ENCODE results near the gene ZBTB22. TPM values are rescaled to one million over a fixed set of nuclear protein-coding genes. Genes with fewer than 3 reads are reported as not detected.

ZBTB22 gene
- total RNA-seq (2021; ENCODE audit: unreplicated experiment) (11.7 TPM), Bru-seq, nascent RNA (percentile 59 among the genes with signal in this experiment), BruChase-seq, experiment 1, labeled RNA remaining after a 6-hour chase (percentile 83 among the genes with signal in this experiment), BruChase-seq, experiment 2, labeled RNA remaining after a 2-hour chase (percentile 84 among the genes with signal in this experiment)
- 15.6 and 18.7 TPM in 2 replicates for polyA plus RNA-seq (2012)
- long read RNA-seq, transcript ZBTB22-208 (2 exons, 2,651 nt): major isoform, 21 of 45 reads
- long read RNA-seq, partial matches to known transcripts: 0 of 45 reads
- long read RNA-seq, other reads (novel, unspliced or antisense): 24 of 45 reads

GRCh38 chr6:33317669-33318425, at the start of gene ZBTB22:
TSS of gene ZBTB22 (minus strand) at chr6:33317744. CDS start at chr6:33316916, 828 bp downstream.
- Histone ChIP-seq H3K79me2 (ENCODE audit: insufficient read depth, low read length) (peaks cover 49% of the 10 kb centered on the region), H3K4me1 (ENCODE audit: control insufficient read depth in 1 of 2, insufficient read depth in 2 of 2, low read length in 2 of 2) (peaks cover 36 to 66% of the 10 kb centered on the region in 2 experiments), H3K27ac (ENCODE audit: low read depth, low read length) (peak within 1 kb of the TSS; percentile 68), H3K9me2 (ENCODE audit: insufficient read depth) (no peaks in the 10 kb centered on the region), H3K9me3 (ENCODE audit: control insufficient read depth in 1 of 2, insufficient read depth in 1 of 2, low read depth in 1 of 2, low read length in 2 of 2) (no peaks in the 10 kb centered on the region), H3K9ac (ENCODE audit: low read length) (peak within 1 kb of the TSS; percentile 61), H3K36me3 (ENCODE audit: control insufficient read depth in 1 of 2, insufficient read depth in 2 of 2, low read length in 2 of 2) (peaks cover 22 to 29% of the 10 kb centered on the region in 2 experiments; a peak in 3 of 4 replicates), H3K4me2 (ENCODE audit: low read length) (peak within 1 kb of the TSS; percentile 87), H2AFZ (ENCODE audit: low read depth, low read length, poor library complexity, severe bottlenecking) (peak within 1 kb of the TSS; percentile 75), H3K4me3 (replicated peaks in 1 of 2; ENCODE audit: low read depth in 1 of 2, low read length in 2 of 2) (peak within 1 kb of the TSS; percentile 55 to 63), H3K27me3 (ENCODE audit: insufficient read depth, low read length) (no peaks in the 10 kb centered on the region), H4K20me1 (ENCODE audit: insufficient read depth) (no peaks in the 10 kb centered on the region)
- intact Hi-C loops (cut with micrococcal nuclease): no loop called here
- peak; percentile 89 for TF ChIP-seq YY1 (IDR thresholded peaks at IDR 0.05; ENCODE audit: extremely low read depth, insufficient replicate concordance, low read depth, low read length)
- no peak for TF ChIP-seq CEBPB (IDR thresholded peaks at IDR 0.05; ENCODE audit: low read depth)
- peak; percentile 55 for TF ChIP-seq TCF7L2 (IDR thresholded peaks at IDR 0.05; ENCODE audit: borderline replicate concordance, extremely low read depth, insufficient read depth, insufficient read length)
- TF ChIP-seq POLR2AphosphoS5 (IDR thresholded peaks at IDR 0.05; ENCODE audit: low read depth, low read length): peak; percentile 21; the same call in 1 of the 2 replicates
- ChIA-PET POLR2A (interaction anchor here (0.7 to 2.3 kb wide), 13 partner anchors 9 to 1122 kb away, joined by 3 to 13 read pairs (median 5); partner anchors contain the start of genes B3GALT4, PFDN6, PHF1 and RGL2), CTCF (interaction anchor here (1.0 to 1.8 kb wide), 6 partner anchors 17 to 192 kb away, joined by 3 to 10 read pairs (median 4); partner anchors contain the start of genes B3GALT4 and RGL2), RAD21 (ENCODE audit: low non-redundant PET in 1 of 2, low total read pairs in 2 of 2, uncharacterized antibody in 2 of 2, unreplicated experiment in 2 of 2) (interaction anchor here in 1 of 2 experiments (0.8 kb wide), 1 partner anchor 18 kb away, joined by 3 read pairs; no protein-coding TSS in a partner anchor)
- DNase-seq (ENCODE audit: low read depth, low spot score): peak; percentile 98
- no TSS peak for BruUV-seq (replicated peaks)
- ATAC-seq: peak; percentile 82
